IMR-90 (cell line): Measurements from ENCODE around the gene CTNND2. TPM values are rescaled to one million over a fixed set of nuclear protein-coding genes. Genes with fewer than 3 reads are reported as not detected.

Experiments used
- ATAC-seq: fragments of 200-7000 bp; cut with Tn5 transposase; 2 replicates; pipeline ENCODE4 v1.9.1; 2020; ENCODE audit warnings: low read depth, mild to moderate bottlenecking, moderate library complexity
- BruUV-seq: library from RNA; stranded (reverse); fragments of 400-500 nt; replicated peaks from 2 replicates; lab custom pipeline; 2021; lab: Mats Ljungman, UMichigan
- CTCF ChIA-PET: fragments of 300-600 bp; formaldehyde crosslinking; extraction: SDS; loops from one replicate; lab custom pipeline; 2021; ENCODE audit warnings: antibody characterized with exemption; lab: Yijun Ruan, JAX
- POLR2A ChIA-PET: fragments of 300-600 bp; sonication (Branson Sonifier 250); formaldehyde crosslinking; loops from one replicate; lab custom pipeline; 2022; ENCODE audit warnings: antibody characterized with exemption; ENCODE audit not compliant: unreplicated experiment; lab: Charles Lee
- DNase-seq: peaks from one replicate; pipeline ENCODE4 v3.0.0; 2013
- H2AFZ ChIP-seq: replicated peaks from 2 replicates; pipeline ENCODE3; 2013; ENCODE audit warnings: low read length, mild to moderate bottlenecking; ENCODE audit not compliant: poor library complexity
- H2AK5ac ChIP-seq: 2 replicates; pipeline ENCODE4 v1.6.1; 2013; ENCODE audit warnings: low read depth, low read length, inconsistent platforms
- H2AK9ac ChIP-seq: replicated peaks from 2 replicates; pipeline ENCODE3; 2013; ENCODE audit warnings: mild to moderate bottlenecking, low read depth, low read length, moderate library complexity; ENCODE audit not compliant: poor library complexity
- H2BK120ac ChIP-seq: 2 replicates; pipeline ENCODE4 v1.6.1; 2013; ENCODE audit warnings: low read depth, low read length, inconsistent platforms
- H2BK15ac ChIP-seq: 3 replicates; pipeline ENCODE4 v1.6.1; 2013; ENCODE audit warnings: low read depth, low read length, inconsistent platforms
- H2BK20ac ChIP-seq: 2 replicates; pipeline ENCODE4 v1.6.1; 2013; ENCODE audit warnings: low read depth, mild to moderate bottlenecking, inconsistent platforms, low read length, moderate library complexity
- H2BK5ac ChIP-seq: 2 replicates; pipeline ENCODE4 v1.6.1; 2013; ENCODE audit warnings: mild to moderate bottlenecking, low read depth, low read length, inconsistent platforms; ENCODE audit not compliant: poor library complexity, severe bottlenecking
- H3K14ac ChIP-seq: replicated peaks from 2 replicates; pipeline ENCODE4 v1.6.1; 2013; ENCODE audit warnings: low read depth, low read length, inconsistent platforms
- H3K18ac ChIP-seq: 2 replicates; pipeline ENCODE4 v1.6.1; 2013; ENCODE audit warnings: low read depth, low read length, control low read depth
- H3K23ac ChIP-seq: 2 replicates; pipeline ENCODE4 v1.6.1; 2013; ENCODE audit warnings: low read depth, low read length, inconsistent platforms
- H3K27ac ChIP-seq: 2 replicates; pipeline ENCODE4 v1.5.1; 2013; ENCODE audit warnings: mild to moderate bottlenecking, control low read depth, low read length; ENCODE audit not compliant: insufficient read depth
- H3K27me3 ChIP-seq: 2 replicates; pipeline ENCODE4 v1.6.1; 2013; ENCODE audit warnings: low read length; ENCODE audit not compliant: control insufficient read depth, insufficient read depth
- H3K36me3 ChIP-seq: 2 replicates; pipeline ENCODE4 v1.6.1; 2013; ENCODE audit warnings: low read length, mixed read lengths; ENCODE audit not compliant: control insufficient read depth, insufficient read depth
- H3K4ac ChIP-seq: 2 replicates; pipeline ENCODE4 v1.6.1; 2013; ENCODE audit warnings: low read depth, low read length, inconsistent platforms
- H3K4me1 ChIP-seq: 2 replicates; pipeline ENCODE4 v1.6.1; 2013; ENCODE audit warnings: low read length, mixed read lengths; ENCODE audit not compliant: control insufficient read depth, insufficient read depth
- H3K4me2 ChIP-seq: 2 replicates; pipeline ENCODE4 v1.6.1; 2013; ENCODE audit warnings: low read depth, mild to moderate bottlenecking, control low read depth, low read length, moderate library complexity
- H3K4me3 ChIP-seq: 2 replicates; pipeline ENCODE4 v1.5.1; 2013; ENCODE audit warnings: low read depth, mild to moderate bottlenecking, control low read depth, low read length, moderate library complexity; ENCODE audit not compliant: insufficient read depth
- H3K56ac ChIP-seq: 2 replicates; pipeline ENCODE4 v1.6.1; 2013; ENCODE audit warnings: low read length, inconsistent platforms; ENCODE audit not compliant: insufficient read depth; ENCODE audit errors: extremely low read depth
- H3K79me1 ChIP-seq, 2 experiments: 2 replicates each; pipeline ENCODE4 v1.6.1; 2013; ENCODE audit warnings: low read length in 2 of 2, inconsistent platforms in 1 of 2, low read depth in 1 of 2
- H3K9ac ChIP-seq: 2 replicates; pipeline ENCODE4 v1.6.1; 2013; ENCODE audit warnings: low read depth, low read length, control low read depth
- H3K9me1 ChIP-seq: 2 replicates; pipeline ENCODE4 v1.6.1; 2013; ENCODE audit warnings: low read length, inconsistent platforms; ENCODE audit not compliant: insufficient read depth
- H3K9me3 ChIP-seq: 2 replicates; pipeline ENCODE4 v1.6.1; 2013; ENCODE audit warnings: low read length; ENCODE audit not compliant: control insufficient read depth, insufficient read depth
- H4K20me1 ChIP-seq: 2 replicates; pipeline ENCODE4 v1.6.1; 2013; ENCODE audit warnings: low read length, inconsistent platforms; ENCODE audit not compliant: insufficient read depth
- H4K5ac ChIP-seq: 2 replicates; pipeline ENCODE4 v1.6.1; 2013; ENCODE audit warnings: mild to moderate bottlenecking, low read depth, low read length, control low read depth
- H4K8ac ChIP-seq, 2 experiments: 2 replicates each; pipeline ENCODE4 v1.6.1; 2013; ENCODE audit warnings: low read depth in 2 of 2, low read length in 2 of 2, control low read depth in 1 of 2, inconsistent platforms in 1 of 2
- H4K91ac ChIP-seq: 2 replicates; pipeline ENCODE4 v1.6.1; 2013; ENCODE audit warnings: low read depth, low read length, inconsistent platforms; ENCODE audit not compliant: insufficient read depth
- CEBPB ChIP-seq: IDR thresholded peaks from 2 replicates; pipeline ENCODE4 v1.6.1; 2012; ENCODE audit warnings: low read depth, low read length, improper control_type of control experiment
- CHD1 ChIP-seq: IDR thresholded peaks from 2 replicates; pipeline ENCODE4 v1.6.1; 2012; ENCODE audit warnings: low read depth, low read length, improper control_type of control experiment
- CTCF ChIP-seq: conservative IDR thresholded peaks from 2 replicates; pipeline ENCODE4 v1.5.1; 2012; ENCODE audit warnings: mild to moderate bottlenecking, low read depth, low read length, improper control_type of control experiment
- ELK1 ChIP-seq: fragments of 150-350 bp; IDR thresholded peaks from 2 replicates; pipeline ENCODE4 v1.6.1; 2016; ENCODE audit warnings: low read depth, mild to moderate bottlenecking, low read length, moderate library complexity, borderline replicate concordance
- RAD21 ChIP-seq: IDR thresholded peaks from 2 replicates; pipeline ENCODE4 v1.6.1; 2012; ENCODE audit warnings: low read length, improper control_type of control experiment
- RCOR1 ChIP-seq: IDR thresholded peaks from 2 replicates; pipeline ENCODE4 v1.6.1; 2012; ENCODE audit warnings: mild to moderate bottlenecking, low read length, improper control_type of control experiment; ENCODE audit not compliant: insufficient replicate concordance
- WGBS, 2 experiments: methylation state at CpG; one replicate each; pipeline versions ENCODE4 v1.1.5 to v1.1.7; 2013; ENCODE audit warnings: missing lambda C conversion rate in 2 of 2; ENCODE audit not compliant: insufficient read length in 1 of 2; ENCODE audit errors: extremely low coverage in 2 of 2; 5-methylcytosine and 5-hydroxymethylcytosine counted together
- dilution Hi-C: fragments of 300-500 bp; cut with HindIII; formaldehyde crosslinking; loops from one replicate; pipeline ENCODE4 v1.14.3; 2018; ENCODE audit warnings: low sequenced_read_pairs; ENCODE audit not compliant: unreplicated experiment
- in situ Hi-C: fragments of 300-500 bp; cut with MboI; formaldehyde crosslinking; loops from 3 replicates; pipeline ENCODE4 v1.14.3; 2019; ENCODE audit warnings: low sequenced_read_pairs, inconsistent platforms, mixed read lengths
- intact Hi-C: fragments of 100-400 bp; cut with micrococcal nuclease; formaldehyde crosslinking; loops from 2 replicates; pipeline ENCODE4 v1.10.0; 2022
- polyA plus RNA-seq, 3 experiments: library from polyadenylated mRNA; depleted of rRNA; stranded (reverse); fragments of >200 nt; gene quantifications; 2 replicates each; pipeline ENCODE4 v1.2.3, GENCODE V29; 2012; ENCODE audit warnings: low replicate concordance in 1 of 3
- total RNA-seq: library from RNA; depleted of rRNA; stranded (reverse); fragments of >200 nt; gene quantifications from 2 replicates; pipeline ENCODE4 v1.2.3, GENCODE V29; 2012

Gene CTNND2
- total and polyA plus RNA-seq, 2 of the 4 experiments (the other 2 are of a cell fraction) = not detected

DNA sequence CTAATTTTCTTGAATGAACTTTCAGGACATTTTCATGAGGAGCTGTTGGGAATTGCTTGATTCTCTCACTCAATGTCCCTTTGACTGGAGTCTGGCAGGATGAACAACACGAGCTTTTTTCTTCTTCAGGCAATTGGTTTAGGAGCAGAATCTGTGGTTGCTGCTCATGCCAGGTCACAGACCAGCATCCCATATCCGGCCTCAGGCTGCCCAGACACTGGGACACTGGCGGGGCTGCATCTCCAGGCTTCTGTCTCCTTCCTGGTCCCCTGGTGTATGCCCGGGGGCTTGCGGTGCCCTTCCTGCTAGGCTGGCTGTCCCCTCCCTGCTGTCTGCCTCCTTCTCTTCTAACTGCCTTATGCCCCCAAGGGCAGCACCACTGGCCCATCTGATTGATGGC, 831.7 kb downstream of the CTNND2 start:
- H4K5ac ChIP-seq = no peak overlapping the region
- H4K91ac ChIP-seq = no peak overlapping the region
- H3K79me1 ChIP-seq = no peaks in the 10 kb centered on the region
- no peaks in the 10 kb centered on the region for H3K4me1 ChIP-seq
- H2BK120ac ChIP-seq = no peak overlapping the region
- H3K9me1 ChIP-seq = no peaks in the 10 kb centered on the region
- ChIA-PET POLR2A (no interaction called here), CTCF (no interaction called here)
- DNase-seq = no peak
- H3K9ac ChIP-seq = no peak overlapping the region
- WGBS, 2 experiments = 18% methylated on average over 2 of the region's 5 CpGs; no CpG with 5 or more reads in 1 of the 2 experiments
- no peak overlapping the region for H3K4me3 ChIP-seq
- dilution Hi-C loops = no loop called here
- no peak overlapping the region for H3K4ac ChIP-seq
- no peak overlapping the region for H3K14ac ChIP-seq
- no peak overlapping the region for H3K18ac ChIP-seq
- no peak overlapping the region for H3K56ac ChIP-seq
- no peak overlapping the region for H2BK5ac ChIP-seq
- BruUV-seq = no TSS peak
- peaks cover 2% of the 10 kb centered on the region; the same call in 1 of the 2 replicates for H3K27me3 ChIP-seq
- H3K27ac ChIP-seq = no peak overlapping the region
- no peak overlapping the region for H3K23ac ChIP-seq
- in situ Hi-C loops = no loop called here
- no peak overlapping the region for H2AFZ ChIP-seq
- no peak overlapping the region for H2AK5ac ChIP-seq
- no peak overlapping the region for H2BK15ac ChIP-seq
- intact Hi-C loops = no loop called here
- H2BK20ac ChIP-seq = no peak overlapping the region
- no peak for ATAC-seq
- no peak overlapping the region for H4K8ac ChIP-seq
- no peaks in the 10 kb centered on the region for H3K36me3 ChIP-seq
- no peak overlapping the region for H2AK9ac ChIP-seq
- no peaks in the 10 kb centered on the region; the same call in 1 of the 2 replicates for H3K9me3 ChIP-seq
- no peaks in the 10 kb centered on the region for H4K20me1 ChIP-seq
- TF ChIP-seq CEBPB = no peak
- TF ChIP-seq ELK1 = no peak
- no peak for TF ChIP-seq RCOR1
- TF ChIP-seq CHD1 = no peak
- no peak for TF ChIP-seq CTCF
- no peak for TF ChIP-seq RAD21
- H3K4me2 ChIP-seq = no peak overlapping the region
